Natural killer cell (primary cell): Measurements from ENCODE around the gene SLC25A18. TPM values are rescaled to one million over a fixed set of nuclear protein-coding genes. Genes with fewer than 3 reads are reported as not detected.

ENCODE experiments used
- ATAC-seq, 3 donors: fragments of 150-1000 bp in 2 of 3; fragments of 200-7000 bp in 1 of 3; cut with Tn5 transposase; 1 replicate in 1 of 3; 2 replicates in 2 of 3; pipeline ENCODE4 v1.10.0; 2021; ENCODE audit warnings: mild to moderate bottlenecking in 2 of 3, moderate library complexity in 2 of 3
- DNase-seq, 2 donors: peaks; one replicate each; pipeline versions ENCODE4 v3.0.0 to v3.0.0-alpha.2; 2013 to 2021; ENCODE audit warnings: mixed read lengths in 1 of 2
- H3K27ac ChIP-seq: one replicate; pipeline ENCODE4 v1.5.1; 2013; ENCODE audit warnings: mild to moderate bottlenecking, low read length
- H3K27me3 ChIP-seq: one replicate; pipeline ENCODE4 v1.6.1; 2013; ENCODE audit warnings: low read length; ENCODE audit not compliant: control insufficient read depth, insufficient read depth
- H3K36me3 ChIP-seq: one replicate; pipeline ENCODE4 v1.6.1; 2013; ENCODE audit warnings: low read length; ENCODE audit not compliant: control insufficient read depth, insufficient read depth
- H3K4me1 ChIP-seq: one replicate; pipeline ENCODE4 v1.6.1; 2013; ENCODE audit warnings: low read length; ENCODE audit not compliant: control insufficient read depth, insufficient read depth
- H3K4me3 ChIP-seq: one replicate; pipeline ENCODE4 v1.5.1; 2013; ENCODE audit warnings: low read length
- H3K9me3 ChIP-seq: one replicate; pipeline ENCODE4 v1.6.1; 2013; ENCODE audit warnings: low read length; ENCODE audit not compliant: control insufficient read depth, insufficient read depth
- H3K27ac Mint-ChIP-seq, 2 donors: one replicate each; pipeline ENCODE4 v1.8.0; 2022; ENCODE audit warnings: mild to moderate bottlenecking in 2 of 2, mixed read lengths in 2 of 2, moderate library complexity in 1 of 2
- H3K27me3 Mint-ChIP-seq, 2 donors: one replicate each; pipeline ENCODE4 v1.8.0; 2022; ENCODE audit warnings: low read depth in 2 of 2, mixed read lengths in 2 of 2
- H3K36me3 Mint-ChIP-seq: one replicate; pipeline ENCODE4 v1.8.0; 2022; ENCODE audit warnings: mixed read lengths
- H3K4me1 Mint-ChIP-seq, 2 donors: one replicate each; pipeline ENCODE4 v1.8.0; 2022; ENCODE audit warnings: mixed read lengths in 2 of 2
- H3K4me3 Mint-ChIP-seq: one replicate; pipeline ENCODE4 v1.8.0; 2022; ENCODE audit warnings: mild to moderate bottlenecking, moderate library complexity, mixed read lengths
- H3K9me3 Mint-ChIP-seq, 2 donors: one replicate each; pipeline ENCODE4 v1.8.0; 2022; ENCODE audit warnings: mixed read lengths in 2 of 2
- WGBS: methylation state at CpG from one replicate; pipeline ENCODE4 v1.1.7; 2013; ENCODE audit warnings: missing lambda C conversion rate; ENCODE audit not compliant: insufficient coverage; 5-methylcytosine and 5-hydroxymethylcytosine counted together
- intact Hi-C: fragments of 100-400 bp; cut with micrococcal nuclease; formaldehyde crosslinking; loops from one replicate; pipeline ENCODE4 v1.14.2; 2022
- total RNA-seq, 4 donors: library from RNA; stranded (reverse); fragments of 120-200 nt in 1 of 4; gene quantifications; one replicate each; pipeline versions ENCODE4 v1.2.3 to v1.2.4, GENCODE V29; 2013 to 2022
- TF ChIP-seq, protein P1 (sequence below): fragments of 200-600 bp; IDR thresholded peaks from one replicate; pipeline ENCODE4 v1.8.0; 2022; ENCODE audit warnings: antibody characterized with exemption

SLC25A18 gene
- total RNA-seq, 3 donors from 2014 or later (not counting 1 experiment from before 2014, with no cell fraction given), result not detected

DNA sequence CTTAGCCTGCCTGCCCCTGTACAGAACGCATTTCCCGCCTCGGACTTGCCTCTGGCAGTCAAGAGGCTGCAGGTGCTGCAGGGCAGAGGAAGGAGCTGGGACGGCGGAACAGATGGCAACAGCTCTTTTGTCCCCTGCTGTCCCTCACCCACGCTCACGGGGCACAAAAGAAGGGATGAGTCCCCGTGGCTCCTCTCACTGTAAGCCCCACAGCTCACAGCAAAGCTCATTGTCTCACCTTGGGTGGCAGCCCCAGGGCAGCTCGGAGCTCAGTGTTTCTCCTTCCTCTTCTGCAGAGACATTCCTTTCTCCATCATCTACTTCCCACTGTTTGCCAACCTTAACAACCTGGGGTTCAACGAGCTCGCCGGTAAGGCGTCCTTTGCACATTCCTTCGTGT lies 24.3 kb downstream of the SLC25A18 start:
- Mint-ChIP-seq H3K9me3 (no peaks in the 10 kb centered on the region), H3K27ac (no peak overlapping the region), H3K4me1 (no peaks in the 10 kb centered on the region), H3K27me3 (peaks cover 0 to 3% of the 10 kb centered on the region in 2 donors), H3K4me3 (no peak overlapping the region), H3K36me3 (no peaks in the 10 kb centered on the region)
- H3K4me3 ChIP-seq, result no peak overlapping the region
- H3K9me3 ChIP-seq, result no peaks in the 10 kb centered on the region
- H3K27ac ChIP-seq, result no peak overlapping the region
- intact Hi-C loops, result no loop called here
- peaks cover 19% of the 10 kb centered on the region for H3K36me3 ChIP-seq
- no peaks in the 10 kb centered on the region for H3K27me3 ChIP-seq
- H3K4me1 ChIP-seq, result no peaks in the 10 kb centered on the region
- no peak for ATAC-seq
- WGBS, result 93% methylated on average over 14 of the region's 14 CpGs
- TF ChIP-seq, protein P1, sequence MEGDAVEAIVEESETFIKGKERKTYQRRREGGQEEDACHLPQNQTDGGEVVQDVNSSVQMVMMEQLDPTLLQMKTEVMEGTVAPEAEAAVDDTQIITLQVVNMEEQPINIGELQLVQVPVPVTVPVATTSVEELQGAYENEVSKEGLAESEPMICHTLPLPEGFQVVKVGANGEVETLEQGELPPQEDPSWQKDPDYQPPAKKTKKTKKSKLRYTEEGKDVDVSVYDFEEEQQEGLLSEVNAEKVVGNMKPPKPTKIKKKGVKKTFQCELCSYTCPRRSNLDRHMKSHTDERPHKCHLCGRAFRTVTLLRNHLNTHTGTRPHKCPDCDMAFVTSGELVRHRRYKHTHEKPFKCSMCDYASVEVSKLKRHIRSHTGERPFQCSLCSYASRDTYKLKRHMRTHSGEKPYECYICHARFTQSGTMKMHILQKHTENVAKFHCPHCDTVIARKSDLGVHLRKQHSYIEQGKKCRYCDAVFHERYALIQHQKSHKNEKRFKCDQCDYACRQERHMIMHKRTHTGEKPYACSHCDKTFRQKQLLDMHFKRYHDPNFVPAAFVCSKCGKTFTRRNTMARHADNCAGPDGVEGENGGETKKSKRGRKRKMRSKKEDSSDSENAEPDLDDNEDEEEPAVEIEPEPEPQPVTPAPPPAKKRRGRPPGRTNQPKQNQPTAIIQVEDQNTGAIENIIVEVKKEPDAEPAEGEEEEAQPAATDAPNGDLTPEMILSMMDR, result no peak
- DNase-seq, result no peak

- H3K9me3 Mint-ChIP-seq, result no peaks in the 10 kb centered on the region
- no peak for DNase-seq
- no peaks in the 10 kb centered on the region for H3K4me1 ChIP-seq
- TF ChIP-seq, protein P1, result no peak
- intact Hi-C loops, result no loop called here
- ATAC-seq, result no peak
- no peak overlapping the region for H3K4me3 ChIP-seq
- no peak overlapping the region for H3K4me3 Mint-ChIP-seq
- no peaks in the 10 kb centered on the region for H3K9me3 ChIP-seq
- H3K4me1 Mint-ChIP-seq, result no peaks in the 10 kb centered on the region
- peaks cover 0 to 3% of the 10 kb centered on the region in 2 donors for H3K27me3 Mint-ChIP-seq
- peaks cover 26% of the 10 kb centered on the region for H3K36me3 ChIP-seq
- H3K27ac ChIP-seq, result no peak overlapping the region
- WGBS, result 97% methylated on average over 11 of the region's 11 CpGs
- H3K27ac Mint-ChIP-seq, result no peak overlapping the region
- H3K36me3 Mint-ChIP-seq, result no peaks in the 10 kb centered on the region
- H3K27me3 ChIP-seq, result no peaks in the 10 kb centered on the region
Measured at GRCh38 chr22:17588606-17589005, 25.3 kb downstream of the SLC25A18 start.

- TF ChIP-seq, protein P1, result no peak
- H3K27ac ChIP-seq, result no peak overlapping the region
- H3K36me3 ChIP-seq, result peaks cover 34% of the 10 kb centered on the region
- H3K9me3 ChIP-seq, result no peaks in the 10 kb centered on the region
- H3K9me3 Mint-ChIP-seq, result no peaks in the 10 kb centered on the region
- H3K4me1 Mint-ChIP-seq, result no peaks in the 10 kb centered on the region
- H3K36me3 Mint-ChIP-seq, result peaks cover 8% of the 10 kb centered on the region
- no peak overlapping the region for H3K4me3 ChIP-seq
- H3K27me3 Mint-ChIP-seq, result no peaks in the 10 kb centered on the region
- ATAC-seq (no peak), DNase-seq (no peak)
- H3K4me1 ChIP-seq, result no peaks in the 10 kb centered on the region
- H3K27ac Mint-ChIP-seq, result peak overlapping the region in 1 of 2 donors; percentile 58
- no peaks in the 10 kb centered on the region for H3K27me3 ChIP-seq
- WGBS, result 95% methylated on average over 10 of the region's 10 CpGs
- H3K4me3 Mint-ChIP-seq, result no peak overlapping the region
- intact Hi-C loops, result no loop called here
Measured at GRCh38 chr22:17589810-17590375, 26.6 kb downstream of the SLC25A18 start.

DNA sequence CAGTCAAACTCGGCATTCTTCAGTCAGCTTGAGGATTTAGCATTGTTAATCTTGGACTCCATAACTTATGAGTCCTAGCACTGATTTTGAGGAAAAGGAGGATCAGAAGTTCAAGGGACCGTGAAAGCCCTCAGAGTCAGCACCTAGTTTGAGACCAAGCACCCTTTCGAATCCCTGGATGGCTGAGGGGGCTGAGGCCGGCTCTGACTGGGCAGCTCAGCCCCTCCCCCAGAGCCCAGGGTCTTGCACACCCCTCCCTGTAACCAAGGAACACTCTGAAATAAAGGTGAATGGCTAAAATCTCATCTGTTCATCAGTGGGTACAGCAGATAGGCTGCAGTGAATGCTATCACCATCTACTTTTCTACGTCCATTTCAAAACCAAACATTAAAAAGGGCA lies 27.3 kb downstream of the SLC25A18 start:
- peaks cover 9% of the 10 kb centered on the region for H3K36me3 Mint-ChIP-seq
- Histone ChIP-seq H3K27me3 (no peaks in the 10 kb centered on the region), H3K4me3 (no peak overlapping the region), H3K36me3 (peaks cover 38% of the 10 kb centered on the region), H3K9me3 (no peaks in the 10 kb centered on the region), H3K27ac (no peak overlapping the region), H3K4me1 (no peaks in the 10 kb centered on the region)
- H3K27me3 Mint-ChIP-seq, result no peaks in the 10 kb centered on the region
- ATAC-seq, result no peak
- TF ChIP-seq, protein P1, result no peak
- WGBS, result 91% methylated on average over 4 of the region's 5 CpGs
- no peaks in the 10 kb centered on the region for H3K4me1 Mint-ChIP-seq
- no peaks in the 10 kb centered on the region for H3K9me3 Mint-ChIP-seq
- no peak overlapping the region for H3K4me3 Mint-ChIP-seq
- DNase-seq, result no peak
- intact Hi-C loops, result no loop called here
- peak overlapping the region in 1 of 2 donors; percentile 58 for H3K27ac Mint-ChIP-seq
